DMS53 (cell line): ENCODE results near the gene MLNR.

Experiments
- DNase-seq: peaks from one replicate; lab custom pipeline; 2025; lab: John Stamatoyannopoulos, UW

Gene MLNR, protein sequence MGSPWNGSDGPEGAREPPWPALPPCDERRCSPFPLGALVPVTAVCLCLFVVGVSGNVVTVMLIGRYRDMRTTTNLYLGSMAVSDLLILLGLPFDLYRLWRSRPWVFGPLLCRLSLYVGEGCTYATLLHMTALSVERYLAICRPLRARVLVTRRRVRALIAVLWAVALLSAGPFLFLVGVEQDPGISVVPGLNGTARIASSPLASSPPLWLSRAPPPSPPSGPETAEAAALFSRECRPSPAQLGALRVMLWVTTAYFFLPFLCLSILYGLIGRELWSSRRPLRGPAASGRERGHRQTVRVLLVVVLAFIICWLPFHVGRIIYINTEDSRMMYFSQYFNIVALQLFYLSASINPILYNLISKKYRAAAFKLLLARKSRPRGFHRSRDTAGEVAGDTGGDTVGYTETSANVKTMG

GRCh38 chr13:49220036-49220855, at the start of gene MLNR:
Gene MLNR, plus strand, starts transcription at chr13:49220338. Its CDS starts 0 bp downstream, at chr13:49220338.
- DNase-seq = peak; percentile 69

DNA sequence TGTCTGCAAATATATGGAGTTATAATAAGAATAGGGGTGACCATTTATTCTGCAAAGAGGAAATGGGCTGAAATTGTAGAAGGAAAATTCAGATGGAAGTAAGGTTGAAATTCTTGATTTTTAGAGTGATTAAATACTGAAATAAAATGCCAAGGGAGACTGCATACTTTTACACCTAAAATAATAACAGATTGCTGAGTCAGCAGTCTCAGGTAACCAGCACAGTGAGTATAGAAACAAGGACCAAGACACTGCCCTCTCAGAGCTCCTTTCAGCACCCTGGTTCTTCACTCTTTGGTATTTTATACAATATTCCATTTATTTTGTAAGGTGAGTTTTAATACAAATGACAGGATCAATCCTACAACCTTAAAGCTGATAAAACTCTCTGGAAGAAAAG, 48.8 kb upstream of the MLNR start:
- no peak for DNase-seq

GRCh38 chr13:49183672-49184325, 36.3 kb upstream of the MLNR start:
- peak; percentile 5 for DNase-seq

- no peak for DNase-seq
Observed at GRCh38 chr13:49184621-49185020, 35.5 kb upstream of the MLNR start.

- DNase-seq = peak; percentile 0
Observed at GRCh38 chr13:49185264-49185663, 34.9 kb upstream of the MLNR start.

- no peak for DNase-seq
Observed at GRCh38 chr13:49190901-49191300, 29.2 kb upstream of the MLNR start.

DNA sequence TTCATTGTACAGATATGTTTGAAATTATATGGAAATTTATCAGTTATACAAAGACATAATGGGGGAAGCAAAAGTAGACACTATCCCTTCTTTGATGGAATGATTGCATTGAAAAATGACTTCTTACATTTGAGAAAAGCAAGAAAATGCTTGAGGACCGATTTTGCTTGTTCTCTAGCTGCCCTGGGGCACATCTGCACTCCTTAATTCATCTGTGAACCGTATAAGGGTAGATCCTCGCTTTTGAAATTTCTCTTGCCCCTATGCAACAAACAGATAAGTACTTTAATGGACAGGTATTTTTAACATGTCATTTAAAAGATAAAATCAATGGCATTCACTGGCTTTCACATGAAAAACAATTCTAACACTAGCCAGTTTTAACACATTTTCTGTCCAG, 13.5 kb upstream of the MLNR start:
- DNase-seq = no peak

- no peak for DNase-seq
Observed at GRCh38 chr13:49208619-49209018, 11.5 kb upstream of the MLNR start.

- no peak for DNase-seq
Observed at GRCh38 chr13:49210114-49210513, 10.0 kb upstream of the MLNR start.

- DNase-seq = no peak
Observed at GRCh38 chr13:49210669-49211068, 9.5 kb upstream of the MLNR start.

DNA sequence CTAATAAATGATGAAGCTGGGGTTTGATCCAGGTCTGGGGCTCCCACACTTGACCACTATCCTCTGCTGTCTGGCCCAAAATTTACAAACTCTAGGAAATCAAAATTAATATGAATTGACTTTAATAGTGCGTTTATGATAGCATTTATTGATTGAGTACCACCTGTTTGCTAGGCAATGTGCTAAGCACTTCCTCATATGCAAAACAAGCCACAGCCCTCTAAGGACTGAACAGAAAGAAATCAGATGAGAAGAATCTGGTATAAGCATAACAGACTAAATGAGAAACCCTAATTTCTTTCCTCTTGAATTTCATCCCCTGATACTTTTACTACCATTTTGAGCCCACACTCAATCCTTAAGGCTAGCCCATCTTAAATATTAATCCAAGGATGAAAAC, 6.6 kb upstream of the MLNR start:
- no peak for DNase-seq

DNA sequence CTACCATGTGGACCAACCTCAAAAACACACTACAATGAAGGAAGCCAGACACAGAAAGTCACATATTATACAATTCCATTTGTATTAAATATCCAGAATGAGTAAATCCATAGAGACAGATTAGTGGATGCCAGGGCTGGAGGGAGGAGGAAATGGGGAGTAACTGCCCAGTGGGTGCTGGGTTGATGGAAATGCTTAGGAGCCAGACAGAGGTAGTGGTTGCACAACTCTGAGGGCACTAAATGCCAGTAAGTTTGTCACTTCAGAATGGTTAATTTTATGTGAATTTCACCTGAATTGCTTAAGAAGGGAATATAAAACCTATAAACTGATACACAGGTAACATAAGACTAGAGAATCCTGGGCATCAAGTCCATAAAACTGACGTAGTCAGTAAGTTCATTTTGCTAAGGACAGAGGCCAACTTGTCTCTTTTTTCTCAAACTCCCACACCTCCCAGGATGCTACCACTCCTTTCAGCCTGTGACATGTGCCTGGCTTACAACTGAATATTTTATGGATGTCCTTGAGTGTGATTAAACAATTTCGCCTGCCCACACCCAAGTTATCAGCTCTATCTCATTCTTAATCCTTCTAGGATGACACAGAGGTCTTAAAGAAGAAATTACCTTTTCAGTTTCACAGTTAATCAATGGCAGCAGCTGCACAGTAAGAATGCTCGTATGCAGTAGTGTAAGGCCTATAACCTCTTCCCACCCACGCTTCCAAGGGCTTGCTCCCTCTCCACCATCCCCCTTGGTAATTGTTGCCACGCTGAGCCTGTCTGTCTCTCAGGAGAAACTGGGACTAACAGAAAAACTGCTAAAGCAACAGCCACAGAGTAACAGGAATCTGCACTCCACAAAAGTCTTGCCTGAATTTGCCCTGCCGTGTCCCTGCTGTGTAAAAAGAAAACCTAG, 5.9 kb upstream of the MLNR start:
- no peak for DNase-seq

DNA sequence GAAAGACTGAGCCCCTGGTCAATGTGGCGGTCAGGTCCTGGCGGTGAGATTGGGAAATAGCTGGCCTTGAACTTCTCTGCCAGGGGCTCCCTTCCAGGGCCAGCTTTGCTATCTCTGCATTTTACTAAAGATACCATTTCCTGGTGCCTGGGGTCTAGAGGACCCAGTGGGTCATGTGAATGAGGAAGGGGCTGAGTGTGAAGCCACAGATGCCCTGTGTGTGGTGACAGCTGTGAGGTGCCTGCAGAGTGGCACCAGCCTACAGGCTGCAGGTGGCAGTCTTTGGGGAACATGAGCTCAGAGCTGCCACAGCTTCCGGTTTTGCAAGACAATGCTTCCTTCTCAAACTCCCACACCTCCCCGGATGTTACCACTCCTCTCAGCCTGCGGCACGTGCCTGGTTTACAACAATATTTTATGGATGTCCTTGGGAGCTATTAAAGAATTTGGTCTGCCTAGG, 5.2 kb upstream of the MLNR start:
- peak; percentile 73 for DNase-seq

DNA sequence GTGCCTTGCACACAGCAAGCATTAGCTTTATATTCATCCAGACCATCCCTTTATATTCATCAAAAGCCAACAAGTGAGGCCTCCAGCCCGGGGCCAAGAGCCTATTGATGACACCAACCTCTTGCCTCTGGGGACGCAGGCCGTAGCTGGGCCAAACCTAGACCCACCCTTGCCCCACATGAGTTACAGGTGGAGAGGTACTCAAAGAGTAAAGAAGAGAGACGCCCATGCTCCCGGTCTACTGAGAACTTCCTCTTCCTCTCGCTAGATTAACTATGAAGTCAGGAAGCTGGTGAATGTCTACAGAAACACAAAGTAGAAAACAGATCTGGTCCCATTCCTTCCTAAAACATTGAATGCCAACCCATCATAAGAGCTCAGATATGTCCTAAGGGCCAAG, 3.8 kb upstream of the MLNR start:
- no peak for DNase-seq

GRCh38 chr13:49217962-49218492, 2.1 kb upstream of the MLNR start:
- no peak for DNase-seq

GRCh38 chr13:49218493-49219051, 1.6 kb upstream of the MLNR start:
- DNase-seq = peak; percentile 78

DNA sequence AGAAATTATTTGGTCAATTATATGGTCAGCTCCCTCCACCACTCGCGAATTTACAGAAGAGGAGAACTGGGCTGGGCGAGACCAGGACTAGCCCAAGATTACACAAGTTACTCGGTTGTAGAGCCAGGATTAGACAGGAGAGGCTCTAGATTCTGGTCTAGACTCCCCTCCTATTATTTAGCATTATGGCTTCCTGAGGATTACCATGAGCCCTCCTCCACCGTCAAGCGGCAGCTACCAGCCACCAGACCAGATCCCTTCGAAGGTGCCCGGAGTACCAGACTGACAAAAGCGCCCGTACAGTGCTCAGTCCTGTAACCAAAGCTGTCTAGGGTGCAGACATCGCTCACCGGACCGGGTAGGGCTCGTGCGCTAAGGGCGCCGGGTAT, 497 bp upstream of the MLNR start:
- DNase-seq = peak; percentile 70

- peak; percentile 56 for DNase-seq
Observed at GRCh38 chr13:49220856-49221589, 885 bp downstream of the MLNR start.

GRCh38 chr13:49221590-49221965, 1.4 kb downstream of the MLNR start:
- no peak for DNase-seq
